ENCODE results near the gene ZNF827.

The ZNF827 gene

GRCh38 chr4:145720656-145721055 is 218.0 kb downstream of the ZNF827 start:
- CTCF ChIA-PET, result interaction anchor here (1.6 kb wide), 1 partner anchor 9 kb away, joined by 6 read pairs; no protein-coding TSS in a partner anchor
- no peak for TF ChIP-seq CTCF (IDR thresholded peaks at IDR 0.05; ENCODE audit: control extremely low read depth, extremely low read depth, low read depth, missing control alignments)
- POLR2A ChIA-PET, result no interaction called here
- no peak for DNase-seq (ENCODE audit: extremely low spot score)

DNA sequence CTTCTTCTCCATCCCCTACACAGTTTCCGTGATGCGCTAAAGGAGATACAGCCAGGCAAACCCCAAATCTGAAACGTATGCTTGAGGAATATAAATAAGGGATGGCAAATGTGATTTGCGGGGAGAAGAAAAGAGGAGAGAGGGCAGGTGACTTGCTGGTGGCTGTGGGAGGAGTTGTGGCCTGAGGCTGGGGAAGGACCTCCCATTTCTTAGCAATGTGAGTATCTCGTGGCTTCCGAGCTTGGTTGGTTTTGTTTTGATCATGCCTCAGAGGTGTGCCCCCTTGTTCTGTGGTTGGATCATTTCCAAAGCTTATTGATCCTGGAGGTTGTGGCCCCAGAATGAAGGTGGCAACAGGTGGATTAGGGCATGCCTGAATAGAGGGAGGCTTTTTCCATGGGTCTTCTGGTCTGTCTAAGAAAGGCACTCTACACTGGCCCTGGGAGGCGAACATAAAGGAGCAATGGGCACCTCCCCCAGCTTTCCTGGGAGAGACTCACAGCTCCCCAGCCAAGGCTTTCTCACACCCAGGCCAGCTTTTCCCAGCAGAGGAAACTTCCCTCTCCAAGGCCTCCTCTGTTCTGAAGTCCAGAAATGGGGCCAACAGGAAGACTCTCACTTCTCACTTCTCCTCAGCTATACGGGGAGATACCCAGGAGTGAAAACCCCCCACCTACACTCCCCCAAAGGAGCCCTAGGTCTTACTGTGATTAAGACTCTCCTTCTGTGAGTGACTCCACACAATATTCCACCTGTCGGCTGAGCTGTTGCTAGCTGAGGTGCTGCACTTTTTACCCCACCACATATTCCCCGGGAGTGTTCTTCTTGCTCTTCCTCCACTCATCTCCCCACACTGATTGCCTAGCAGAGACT is 218.6 kb downstream of the ZNF827 start:
- POLR2A ChIA-PET, result no interaction called here
- CTCF ChIA-PET, result interaction anchor here (0.9 to 1.6 kb wide), 3 partner anchors 9 to 19 kb away, joined by 3 to 6 read pairs (median 5); no protein-coding TSS in a partner anchor
- DNase-seq (ENCODE audit: extremely low spot score), result peak; percentile 59
- TF ChIP-seq CTCF (IDR thresholded peaks at IDR 0.05; ENCODE audit: control extremely low read depth, extremely low read depth, low read depth, missing control alignments), result no peak

DNA sequence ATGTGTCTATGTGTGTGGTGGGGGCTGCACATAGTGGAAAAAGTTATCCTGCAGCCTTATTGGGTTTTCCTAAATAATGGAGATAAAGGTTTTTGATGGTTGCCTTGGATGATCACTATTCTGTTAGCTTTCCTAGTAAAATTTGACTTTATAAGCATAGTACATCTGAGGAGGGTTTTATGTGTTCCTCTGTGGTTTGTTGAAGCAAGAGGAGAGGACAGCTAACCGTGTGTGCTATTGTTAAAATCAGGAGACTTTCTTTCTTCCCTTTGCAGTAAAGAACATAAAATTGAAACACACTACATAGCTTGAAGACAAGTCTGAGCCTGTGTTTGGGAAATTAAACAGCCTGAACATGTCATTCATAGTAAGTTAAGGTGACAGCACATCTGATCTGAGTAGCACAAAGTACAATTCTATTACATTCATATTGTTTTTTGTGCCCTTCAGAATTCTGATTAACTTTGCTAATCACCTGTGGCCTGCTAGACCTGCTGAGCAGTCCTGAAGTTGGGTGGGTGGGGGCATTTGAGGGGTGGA is 221.9 kb downstream of the ZNF827 start:
- no peak for TF ChIP-seq CTCF (IDR thresholded peaks at IDR 0.05; ENCODE audit: control extremely low read depth, extremely low read depth, low read depth, missing control alignments)
- no peak for DNase-seq (ENCODE audit: extremely low spot score)
- CTCF ChIA-PET, result interaction anchor here (1.2 kb wide), 1 partner anchor 68 kb away, joined by 3 read pairs; no protein-coding TSS in a partner anchor
- POLR2A ChIA-PET, result no interaction called here

GRCh38 chr4:145716200-145716599 is 222.4 kb downstream of the ZNF827 start:
- DNase-seq (ENCODE audit: extremely low spot score), result no peak
- TF ChIP-seq CTCF (IDR thresholded peaks at IDR 0.05; ENCODE audit: control extremely low read depth, extremely low read depth, low read depth, missing control alignments), result no peak
- CTCF ChIA-PET, result interaction anchor here (1.2 kb wide), 1 partner anchor 68 kb away, joined by 3 read pairs; no protein-coding TSS in a partner anchor
- POLR2A ChIA-PET, result no interaction called here

GRCh38 chr4:145709843-145710242 is 228.8 kb downstream of the ZNF827 start:
- TF ChIP-seq CTCF (IDR thresholded peaks at IDR 0.05; ENCODE audit: control extremely low read depth, extremely low read depth, low read depth, missing control alignments), result no peak
- ChIA-PET CTCF (interaction anchor here (1.0 to 2.3 kb wide), 4 partner anchors 12 to 100 kb away, joined by 3 to 6 read pairs (median 4); no protein-coding TSS in a partner anchor), POLR2A (no interaction called here)
- no peak for DNase-seq (ENCODE audit: extremely low spot score)

DNA sequence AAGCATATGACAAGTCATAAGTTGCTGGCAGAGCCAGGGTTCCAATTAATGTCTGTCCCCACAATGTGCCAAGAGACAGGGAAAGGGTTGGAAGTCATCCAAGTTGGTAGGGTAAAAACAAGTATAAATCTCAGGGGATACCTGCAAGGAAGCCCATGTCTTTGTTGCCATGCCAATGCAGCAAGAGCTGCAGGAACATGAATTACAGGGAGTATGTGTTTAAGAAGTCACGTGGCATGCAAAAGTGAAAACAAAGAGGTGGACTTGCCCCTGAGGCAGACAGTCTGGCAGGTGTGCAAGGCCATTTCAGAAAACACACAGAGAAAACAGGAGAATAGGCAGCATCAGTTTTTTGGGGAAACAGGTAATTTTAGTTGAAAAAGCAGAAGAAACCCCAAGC is 229.3 kb downstream of the ZNF827 start:
- ChIA-PET CTCF (interaction anchor here (1.0 to 2.3 kb wide), 3 partner anchors 14 to 100 kb away, joined by 3 to 6 read pairs (median 3); no protein-coding TSS in a partner anchor), POLR2A (no interaction called here)
- no peak for TF ChIP-seq CTCF (IDR thresholded peaks at IDR 0.05; ENCODE audit: control extremely low read depth, extremely low read depth, low read depth, missing control alignments)
- DNase-seq (ENCODE audit: extremely low spot score), result no peak

Measured in GM10248 (cell line).